ENCODE data around the gene PRKG1.

The PRKG1 gene

DNA sequence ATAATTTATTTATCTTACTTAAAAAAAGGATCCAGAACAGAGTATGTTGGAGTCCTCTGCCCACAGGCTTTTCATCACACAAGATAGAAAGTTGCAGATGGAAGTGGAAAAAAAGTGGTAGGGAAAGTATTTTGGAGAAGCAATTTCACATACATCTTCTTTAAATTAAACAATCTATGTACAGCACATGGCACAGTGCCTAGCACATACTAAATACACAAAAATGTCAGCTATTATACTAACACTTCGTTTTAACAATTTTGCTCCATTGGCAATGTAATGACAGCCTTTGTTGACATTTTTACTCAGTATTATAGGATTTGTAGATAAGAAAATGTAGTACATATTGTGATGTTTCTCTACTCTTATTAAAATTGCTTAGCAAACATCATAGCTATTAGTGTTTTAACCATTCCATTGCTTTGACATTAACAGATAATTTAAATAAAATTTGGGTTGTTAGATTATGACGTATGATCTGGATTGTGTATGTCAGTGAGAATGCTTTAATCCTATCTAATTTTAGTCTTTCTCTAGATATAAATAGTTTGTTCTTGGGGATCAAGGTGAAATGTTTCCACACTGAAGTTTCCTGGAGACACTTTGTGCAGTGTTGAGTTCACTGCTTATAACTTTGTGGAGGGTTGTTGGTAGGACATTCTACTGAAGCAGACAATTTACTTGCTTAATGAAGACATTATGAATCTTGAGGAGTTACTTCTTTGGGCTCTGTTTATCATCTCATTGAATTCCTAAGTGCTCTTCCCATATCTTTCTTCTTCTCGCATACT, 1037.0 kb downstream of the PRKG1 start:
- H3K4me3 ChIP-seq (ENCODE audit: low read length): no peak overlapping the region
- TF ChIP-seq ZNF274 (IDR thresholded peaks at IDR 0.05; ENCODE audit: low read depth, low read length): no peak

- H3K4me3 ChIP-seq (ENCODE audit: low read length): no peak overlapping the region
- TF ChIP-seq ZNF274 (IDR thresholded peaks at IDR 0.05; ENCODE audit: low read depth, low read length): no peak
These were observed 1041.5 kb downstream of the PRKG1 start for GRCh38 chr10:52115823-52116222.

GRCh38 chr10:52119507-52119906, 1045.2 kb downstream of the PRKG1 start:
- no peak for TF ChIP-seq ZNF274 (IDR thresholded peaks at IDR 0.05; ENCODE audit: low read depth, low read length)
- H3K4me3 ChIP-seq (ENCODE audit: low read length): no peak overlapping the region

DNA sequence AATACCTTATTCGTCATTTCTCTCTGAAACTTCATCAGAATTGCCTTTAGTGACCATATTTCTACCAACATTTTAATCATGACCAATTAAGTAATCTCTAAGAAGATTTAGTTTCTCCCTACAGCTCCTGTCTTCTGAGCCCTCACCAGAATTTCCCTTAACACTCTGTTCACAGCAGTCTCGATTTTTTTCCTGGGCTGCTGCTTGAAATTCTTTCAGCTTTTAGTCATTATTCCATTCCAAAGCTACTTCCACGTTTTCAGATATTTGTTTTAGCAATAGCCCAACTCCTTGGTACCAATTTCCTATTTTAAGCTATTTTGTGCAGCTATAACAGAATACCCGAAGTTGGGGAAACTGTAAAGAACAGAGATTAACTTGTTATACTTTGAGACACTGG, 1047.4 kb downstream of the PRKG1 start:
- H3K4me3 ChIP-seq (ENCODE audit: low read length): no peak overlapping the region
- TF ChIP-seq ZNF274 (IDR thresholded peaks at IDR 0.05; ENCODE audit: low read depth, low read length): no peak

DNA sequence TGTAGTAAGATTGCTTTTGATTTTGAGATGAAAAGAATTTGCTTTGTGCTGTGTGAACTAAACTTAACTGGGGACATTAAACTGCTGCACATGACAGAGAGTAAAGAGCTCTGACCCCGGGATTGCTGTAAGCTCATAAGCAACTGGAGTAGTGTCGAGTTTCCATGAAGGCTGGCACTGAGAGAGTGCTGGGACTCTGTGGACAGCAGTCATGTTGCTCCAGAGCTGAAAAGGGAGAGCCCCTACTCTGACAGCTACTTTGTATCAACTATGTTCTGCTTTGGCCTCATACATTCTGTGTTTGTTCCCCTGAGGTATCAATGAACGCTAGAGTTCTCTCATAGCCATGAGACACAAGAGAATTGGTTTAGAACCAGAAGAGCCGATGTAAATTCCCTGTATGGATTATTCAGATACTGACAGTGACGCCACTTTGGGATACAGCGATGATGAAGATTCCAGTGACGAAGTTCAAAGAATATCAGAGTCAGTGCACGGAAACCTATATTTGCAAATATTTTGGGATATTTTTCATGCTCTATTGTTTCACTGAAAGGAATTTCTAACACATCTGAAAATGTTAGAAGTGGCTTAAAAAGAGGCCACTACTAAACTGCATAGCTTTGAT, 1053.9 kb downstream of the PRKG1 start:
- TF ChIP-seq ZNF274 (IDR thresholded peaks at IDR 0.05; ENCODE audit: low read depth, low read length): no peak
- H3K4me3 ChIP-seq (ENCODE audit: low read length): no peak overlapping the region

GRCh38 chr10:52129410-52130178, 1055.3 kb downstream of the PRKG1 start:
- no peak overlapping the region for H3K4me3 ChIP-seq (ENCODE audit: low read length)
- no peak for TF ChIP-seq ZNF274 (IDR thresholded peaks at IDR 0.05; ENCODE audit: low read depth, low read length)

GRCh38 chr10:52135101-52135500, 1060.8 kb downstream of the PRKG1 start:
- TF ChIP-seq ZNF274 (IDR thresholded peaks at IDR 0.05; ENCODE audit: low read depth, low read length): no peak
- H3K4me3 ChIP-seq (ENCODE audit: low read length): no peak overlapping the region

DNA sequence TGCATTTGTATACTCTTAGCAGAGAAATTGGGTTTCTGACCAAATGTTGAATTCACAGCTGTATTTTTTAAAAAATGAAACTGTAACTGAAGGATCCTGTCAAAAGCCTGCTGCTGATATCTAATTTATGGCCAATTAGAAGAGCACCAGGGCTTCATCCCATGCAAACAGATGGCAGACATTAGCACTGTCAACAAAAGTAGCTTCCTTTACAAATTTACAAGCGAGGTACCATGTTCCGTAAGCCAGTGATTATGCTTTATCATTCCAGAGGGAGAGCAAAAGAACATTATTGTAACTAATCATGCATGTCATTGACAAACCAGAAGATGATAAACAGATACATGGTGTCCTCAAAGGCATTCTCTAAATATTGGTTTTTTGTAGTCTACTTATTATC, 1062.6 kb downstream of the PRKG1 start:
- TF ChIP-seq ZNF274 (IDR thresholded peaks at IDR 0.05; ENCODE audit: low read depth, low read length): no peak
- no peak overlapping the region for H3K4me3 ChIP-seq (ENCODE audit: low read length)

GRCh38 chr10:52143338-52143737, 1069.1 kb downstream of the PRKG1 start:
- H3K4me3 ChIP-seq (ENCODE audit: low read length): no peak overlapping the region
- no peak for TF ChIP-seq ZNF274 (IDR thresholded peaks at IDR 0.05; ENCODE audit: low read depth, low read length)

DNA sequence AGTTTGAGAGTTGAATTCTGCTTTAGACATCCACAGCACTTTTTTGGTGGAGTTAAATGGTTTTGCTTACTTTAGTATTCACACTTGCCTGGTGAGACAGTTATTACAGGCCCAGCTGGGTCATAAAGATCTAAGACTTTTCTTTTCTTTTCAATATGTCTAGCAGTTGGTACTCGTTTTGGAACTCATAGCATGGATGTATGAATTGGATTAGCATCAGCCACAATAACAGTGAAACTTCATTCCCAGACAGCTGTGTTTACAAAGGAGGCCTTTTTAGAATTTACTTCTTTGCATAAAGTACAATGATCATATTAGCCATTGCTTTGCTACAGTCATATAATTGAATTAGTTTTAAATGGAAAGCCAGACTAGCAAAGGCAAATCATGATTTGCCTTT, 1071.3 kb downstream of the PRKG1 start:
- no peak for TF ChIP-seq ZNF274 (IDR thresholded peaks at IDR 0.05; ENCODE audit: low read depth, low read length)
- H3K4me3 ChIP-seq (ENCODE audit: low read length): no peak overlapping the region

GRCh38 chr10:52146766-52147165, 1072.5 kb downstream of the PRKG1 start:
- H3K4me3 ChIP-seq (ENCODE audit: low read length): no peak overlapping the region
- TF ChIP-seq ZNF274 (IDR thresholded peaks at IDR 0.05; ENCODE audit: low read depth, low read length): no peak

DNA sequence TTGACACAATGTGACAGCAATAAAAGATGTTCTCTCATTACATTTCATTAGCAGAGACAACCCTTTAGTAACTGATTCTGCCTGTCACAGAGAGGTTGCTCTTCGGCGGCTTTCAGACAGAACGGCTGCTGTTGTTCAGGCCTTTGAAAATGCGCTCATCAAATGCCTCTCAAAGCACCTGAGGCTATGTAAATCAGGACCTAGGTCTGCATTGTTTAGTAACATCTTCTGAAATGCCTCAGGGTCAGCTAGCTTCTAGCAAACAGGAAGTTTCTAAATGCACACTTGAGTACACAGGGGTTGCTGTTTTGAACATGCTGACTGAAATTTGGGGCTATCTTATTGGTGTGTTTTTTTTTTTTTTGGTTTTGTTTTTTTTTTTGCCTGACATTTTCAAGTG, 1096.5 kb downstream of the PRKG1 start:
- TF ChIP-seq ZNF274 (IDR thresholded peaks at IDR 0.05; ENCODE audit: low read depth, low read length): no peak
- no peak overlapping the region for H3K4me3 ChIP-seq (ENCODE audit: low read length)

- no peak overlapping the region for H3K4me3 ChIP-seq (ENCODE audit: low read length)
- TF ChIP-seq ZNF274 (IDR thresholded peaks at IDR 0.05; ENCODE audit: low read depth, low read length): no peak
These were observed 1098.3 kb downstream of the PRKG1 start for GRCh38 chr10:52172581-52172980.

GRCh38 chr10:52185256-52185655, 1111.0 kb downstream of the PRKG1 start:
- no peak for TF ChIP-seq ZNF274 (IDR thresholded peaks at IDR 0.05; ENCODE audit: low read depth, low read length)

More at GRCh38 chr10:52185256-52185655, 1111.0 kb downstream of the PRKG1 start:
- no peak overlapping the region for H3K4me3 ChIP-seq (ENCODE audit: low read length)
